ENCODE measurements around the gene KCND3. TPM values are rescaled to one million over a fixed set of nuclear protein-coding genes. Genes with fewer than 3 reads are reported as not detected.

The KCND3 gene
- total RNA-seq, 4 donors from 2014 or later: 6.9 to 11.7 (median 9.5) TPM

- no peak for DNase-seq (ENCODE audit: low spot score)
- no peak for ATAC-seq (ENCODE audit: low FRiP score)
- TF ChIP-seq CTCF (IDR thresholded peaks at IDR 0.05): no peak
These were observed 161.5 kb downstream of the KCND3 start for GRCh38 chr1:111827946-111828345.

- ATAC-seq (ENCODE audit: low FRiP score) (no peak), DNase-seq (ENCODE audit: low spot score) (no peak)
- no peak for TF ChIP-seq CTCF (IDR thresholded peaks at IDR 0.05)
These were observed 163.2 kb downstream of the KCND3 start for GRCh38 chr1:111826278-111826677.

- TF ChIP-seq CTCF (IDR thresholded peaks at IDR 0.05): no peak
- ATAC-seq (ENCODE audit: low FRiP score) (no peak), DNase-seq (ENCODE audit: low spot score) (no peak)
These were observed 164.3 kb downstream of the KCND3 start for GRCh38 chr1:111825217-111825616.

- ATAC-seq (ENCODE audit: low FRiP score) (no peak), DNase-seq (ENCODE audit: low spot score) (no peak)
- TF ChIP-seq CTCF (IDR thresholded peaks at IDR 0.05): no peak
These were observed 167.3 kb downstream of the KCND3 start for GRCh38 chr1:111822138-111822537.

- DNase-seq (ENCODE audit: low spot score) (no peak), ATAC-seq (ENCODE audit: low FRiP score) (no peak)
- no peak for TF ChIP-seq CTCF (IDR thresholded peaks at IDR 0.05)
These were observed 168.2 kb downstream of the KCND3 start for GRCh38 chr1:111821121-111821745.

- DNase-seq (ENCODE audit: low spot score) (no peak), ATAC-seq (ENCODE audit: low FRiP score) (no peak)
- TF ChIP-seq CTCF (IDR thresholded peaks at IDR 0.05): no peak
These were observed 169.8 kb downstream of the KCND3 start for GRCh38 chr1:111819566-111820263.

GRCh38 chr1:111818546-111818945 is 170.9 kb downstream of the KCND3 start:
- DNase-seq (ENCODE audit: low spot score): no peak

More at GRCh38 chr1:111818546-111818945, 170.9 kb downstream of the KCND3 start:
- TF ChIP-seq CTCF (IDR thresholded peaks at IDR 0.05): no peak
- no peak for ATAC-seq (ENCODE audit: low FRiP score)

Measured in omental fat pad (tissue), 4 donors.